H1 (cell line): Measurements from ENCODE around the gene CAPN14. TPM values are rescaled to one million over a fixed set of nuclear protein-coding genes. Genes with fewer than 3 reads are reported as not detected.

ENCODE experiments used
- CTCF ChIA-PET: fragments of 300-600 bp; sonication (Branson Sonifier 250); formaldehyde crosslinking; loops from one replicate; lab custom pipeline; 2021; ENCODE audit not compliant: partially characterized antibody; lab: Charles Lee
- POLR2A ChIA-PET: fragments of 300-600 bp; sonication (Branson Sonifier 250); formaldehyde crosslinking; loops from one replicate; lab custom pipeline; 2021; ENCODE audit warnings: inconsistent platforms; ENCODE audit not compliant: partially characterized antibody; lab: Charles Lee
- DNase-seq, 2 experiments: peaks; one replicate each; pipeline versions ENCODE4 v3.0.0 to v3.0.0-alpha.2; 2010 to 2022; ENCODE audit warnings: low spot score in 2 of 2, low read depth in 1 of 2, mixed read lengths in 1 of 2
- FAIRE-seq: peaks from 2 replicates; lab custom pipeline; 2011; peaks lifted over from hg19 to GRCh38; lab: Jason Lieb, UNC
- H2AFZ ChIP-seq: 2 replicates; pipeline ENCODE4 v1.8.1; 2012; ENCODE audit warnings: low read length, inconsistent platforms
- H2AK5ac ChIP-seq: 2 replicates; pipeline ENCODE4 v1.6.1; 2013; ENCODE audit warnings: low read depth, low read length
- H2BK120ac ChIP-seq: replicated peaks from 2 replicates; pipeline ENCODE3; 2013; ENCODE audit warnings: low read depth, low read length, inconsistent platforms
- H2BK12ac ChIP-seq: 2 replicates; pipeline ENCODE4 v1.6.1; 2013; ENCODE audit warnings: low read depth, low read length
- H2BK15ac ChIP-seq: 2 replicates; pipeline ENCODE4 v1.6.1; 2013; ENCODE audit warnings: low read length
- H2BK20ac ChIP-seq: 2 replicates; pipeline ENCODE4 v1.6.1; 2013; ENCODE audit warnings: low read length
- H2BK5ac ChIP-seq: 2 replicates; pipeline ENCODE4 v1.6.1; 2013; ENCODE audit warnings: low read depth, low read length
- H3K14ac ChIP-seq: 2 replicates; pipeline ENCODE4 v1.6.1; 2013; ENCODE audit warnings: inconsistent platforms; ENCODE audit not compliant: insufficient read length
- H3K18ac ChIP-seq: 2 replicates; pipeline ENCODE4 v1.6.1; 2013; ENCODE audit warnings: low read length; ENCODE audit errors: extremely low read depth
- H3K23ac ChIP-seq: 2 replicates; pipeline ENCODE4 v1.6.1; 2013; ENCODE audit warnings: inconsistent platforms; ENCODE audit not compliant: insufficient read length
- H3K23me2 ChIP-seq: 2 replicates; pipeline ENCODE4 v1.6.1; 2013; ENCODE audit warnings: low read depth, low read length
- H3K27ac ChIP-seq: 2 replicates; pipeline ENCODE4 v1.6.1; 2011; ENCODE audit warnings: low read depth, low read length, inconsistent platforms
- H3K27me3 ChIP-seq, 4 experiments: replicated peaks in 1 of 4; 1 replicate in 1 of 4; 2 replicates in 3 of 4; pipeline versions ENCODE4 v1.6.1 to v1.8.1; 2011 to 2013; ENCODE audit warnings: low read length in 3 of 4, mild to moderate bottlenecking in 3 of 4, inconsistent platforms in 2 of 4, mixed read lengths in 2 of 4, moderate library complexity in 1 of 4; ENCODE audit not compliant: control insufficient read depth in 3 of 4, insufficient read depth in 3 of 4; ENCODE audit errors: extremely low read depth in 1 of 4
- H3K36me3 ChIP-seq, 4 experiments: 2 replicates each; pipeline versions ENCODE4 v1.6.1 to v1.8.1; 2011 to 2013; ENCODE audit warnings: mild to moderate bottlenecking in 4 of 4, low read length in 3 of 4, moderate library complexity in 2 of 4, control low read depth in 1 of 4, inconsistent platforms in 1 of 4; ENCODE audit not compliant: insufficient read depth in 4 of 4, control insufficient read depth in 2 of 4
- H3K4ac ChIP-seq: replicated peaks from 2 replicates; pipeline ENCODE3; 2013; ENCODE audit warnings: low read length, low read depth, mixed read lengths, inconsistent platforms; ENCODE audit not compliant: insufficient read length
- H3K4me1 ChIP-seq, 4 experiments: replicated peaks in 1 of 4; 1 replicate in 1 of 4; 2 replicates in 3 of 4; pipeline versions ENCODE4 v1.6.1 to v1.8.1; 2011 to 2013; ENCODE audit warnings: low read length in 3 of 4, inconsistent platforms in 2 of 4, mixed read lengths in 1 of 4; ENCODE audit not compliant: insufficient read depth in 4 of 4, control insufficient read depth in 3 of 4
- H3K4me2 ChIP-seq, 2 experiments: 2 replicates each; pipeline versions ENCODE4 v1.6.1 to v1.8.1; 2011 to 2013; ENCODE audit warnings: low read depth in 2 of 2, low read length in 2 of 2, control low read depth in 1 of 2, inconsistent platforms in 1 of 2, mild to moderate bottlenecking in 1 of 2; ENCODE audit not compliant: insufficient read depth in 1 of 2
- H3K4me3 ChIP-seq, 4 experiments: fragments of 200-600, 300-600 bp in 1 of 4; sonication (generic), shearing (Covaris generic), sonication (Bioruptor Twin) in 1 of 4; 2 replicates each; pipeline versions ENCODE4 v1.5.1 to v1.8.1; 2011 to 2016; ENCODE audit warnings: low read length in 4 of 4, low read depth in 3 of 4, control low read depth in 2 of 4, inconsistent platforms in 2 of 4, mild to moderate bottlenecking in 2 of 4, mixed read lengths in 1 of 4, moderate library complexity in 1 of 4; ENCODE audit not compliant: insufficient read depth in 2 of 4; ENCODE audit errors: extremely low read depth in 1 of 4
- H3K56ac ChIP-seq: replicated peaks from 2 replicates; pipeline ENCODE3; 2013; ENCODE audit warnings: low read depth, mild to moderate bottlenecking, mixed read lengths, low read length, inconsistent platforms; ENCODE audit not compliant: insufficient read length
- H3K79me1 ChIP-seq: 2 replicates; pipeline ENCODE4 v1.6.1; 2013; ENCODE audit warnings: low read depth, low read length, control low read depth
- H3K79me2 ChIP-seq, 2 experiments: 2 replicates each; pipeline versions ENCODE4 v1.6.1 to v1.8.1; 2012 to 2013; ENCODE audit warnings: low read length in 2 of 2, mild to moderate bottlenecking in 2 of 2, inconsistent platforms in 1 of 2; ENCODE audit not compliant: insufficient read depth in 2 of 2, control insufficient read depth in 1 of 2
- H3K9ac ChIP-seq, 4 experiments: replicated peaks in 1 of 4; 1 replicate in 1 of 4; 2 replicates in 3 of 4; pipeline versions ENCODE4 v1.6.1 to v1.8.1; 2011 to 2013; ENCODE audit warnings: low read depth in 3 of 4, low read length in 3 of 4, control low read depth in 2 of 4, mild to moderate bottlenecking in 2 of 4, moderate library complexity in 2 of 4, inconsistent platforms in 1 of 4; ENCODE audit errors: extremely low read depth in 1 of 4
- H3K9me3 ChIP-seq, 2 experiments: 2 replicates each; pipeline versions ENCODE4 v1.6.1 to v1.8.1; 2012 to 2013; ENCODE audit warnings: mild to moderate bottlenecking in 2 of 2, moderate library complexity in 2 of 2, control low read depth in 1 of 2, inconsistent platforms in 1 of 2, low read depth in 1 of 2, low read length in 1 of 2, mixed read lengths in 1 of 2; ENCODE audit not compliant: insufficient read depth in 2 of 2
- H4K20me1 ChIP-seq, 2 experiments: replicated peaks in 1 of 2; 2 replicates each; pipeline versions ENCODE3 to v1.8.1; 2011 to 2013; ENCODE audit warnings: inconsistent platforms in 2 of 2, low read length in 2 of 2, mild to moderate bottlenecking in 1 of 2; ENCODE audit not compliant: insufficient read depth in 2 of 2, control insufficient read depth in 1 of 2
- H4K5ac ChIP-seq: 2 replicates; pipeline ENCODE4 v1.6.1; 2013; ENCODE audit warnings: low read length, low read depth, mixed read lengths, inconsistent platforms; ENCODE audit not compliant: insufficient read length
- H4K8ac ChIP-seq: 2 replicates; pipeline ENCODE4 v1.8.0; 2013; ENCODE audit warnings: mild to moderate bottlenecking, moderate library complexity, low read length, inconsistent platforms; ENCODE audit not compliant: insufficient read depth; ENCODE audit errors: extremely low read depth
- H4K91ac ChIP-seq: replicated peaks from 2 replicates; pipeline ENCODE3; 2013; ENCODE audit warnings: low read length, mixed read lengths, inconsistent platforms; ENCODE audit not compliant: insufficient read length
- HDAC6 ChIP-seq: IDR thresholded peaks from one replicate; pipeline ENCODE4 v1.7.1; 2012; ENCODE audit warnings: low read depth, mild to moderate bottlenecking, inconsistent platforms, low read length, moderate library complexity
- JUND ChIP-seq: IDR thresholded peaks from 2 replicates; pipeline ENCODE4 v1.6.1; 2011; ENCODE audit warnings: mild to moderate bottlenecking, improper control_type of control experiment, low read length
- POLR2AphosphoS5 ChIP-seq: IDR thresholded peaks from 2 replicates; pipeline ENCODE4 v1.6.1; 2011; ENCODE audit warnings: low read depth, low read length
- POU5F1 ChIP-seq: IDR thresholded peaks from 2 replicates; pipeline ENCODE4 v1.6.1; 2011; ENCODE audit warnings: low read depth, mild to moderate bottlenecking, low read length, moderate library complexity
- TAF7 ChIP-seq: optimal IDR thresholded peaks from 2 replicates; pipeline ENCODE3; 2011; ENCODE audit warnings: low read depth, mild to moderate bottlenecking, inconsistent platforms, low read length, moderate library complexity, borderline replicate concordance
- WGBS, 2 experiments: shearing (Covaris generic) in 1 of 2; methylation state at CpG; one replicate each; pipeline versions ENCODE4 v1.1.6 to v1.1.7; 2013 to 2015; ENCODE audit warnings: low lambda C conversion rate in 2 of 2, mixed read lengths in 2 of 2, inconsistent platforms in 1 of 2, low coverage in 1 of 2, missing lambda C conversion rate in 1 of 2; ENCODE audit not compliant: insufficient replicate concordance in 2 of 2, insufficient coverage in 1 of 2, insufficient read length in 1 of 2; ENCODE audit errors: extremely low coverage in 1 of 2, missing lambda C conversion rate in 1 of 2; 5-methylcytosine and 5-hydroxymethylcytosine counted together
- polyA plus RNA-seq, 7 experiments: library from polyadenylated mRNA; depleted of rRNA in 3 of 7; stranded (reverse) in 5 of 7; unstranded in 2 of 7; fragments of >200 nt in 5 of 7; fragments of 200-250 nt in 2 of 7; gene quantifications; 1 replicate in 5 of 7; 2 replicates in 1 of 7; 4 replicates in 1 of 7; pipeline versions ENCODE4 v1.2.1 to v1.2.3, GENCODE V29; 2011 to 2013; ENCODE audit warnings: missing spikeins in 2 of 7, mixed read lengths in 2 of 7
- total RNA-seq: library from RNA; stranded (reverse); fragmentation: NEBNext Ultra II Directional; extraction: Animal tissue kit (Norgen Biotek cat#: 25700); gene quantifications from 2 replicates; pipeline ENCODE4 v1.2.1, GENCODE V29; 2021

The CAPN14 gene
- total and polyA plus RNA-seq, 2 of the 8 experiments (the other 6 are each of a cell fraction or from before 2014, with no cell fraction given) = 0.07 TPM; not detected in 1

DNA sequence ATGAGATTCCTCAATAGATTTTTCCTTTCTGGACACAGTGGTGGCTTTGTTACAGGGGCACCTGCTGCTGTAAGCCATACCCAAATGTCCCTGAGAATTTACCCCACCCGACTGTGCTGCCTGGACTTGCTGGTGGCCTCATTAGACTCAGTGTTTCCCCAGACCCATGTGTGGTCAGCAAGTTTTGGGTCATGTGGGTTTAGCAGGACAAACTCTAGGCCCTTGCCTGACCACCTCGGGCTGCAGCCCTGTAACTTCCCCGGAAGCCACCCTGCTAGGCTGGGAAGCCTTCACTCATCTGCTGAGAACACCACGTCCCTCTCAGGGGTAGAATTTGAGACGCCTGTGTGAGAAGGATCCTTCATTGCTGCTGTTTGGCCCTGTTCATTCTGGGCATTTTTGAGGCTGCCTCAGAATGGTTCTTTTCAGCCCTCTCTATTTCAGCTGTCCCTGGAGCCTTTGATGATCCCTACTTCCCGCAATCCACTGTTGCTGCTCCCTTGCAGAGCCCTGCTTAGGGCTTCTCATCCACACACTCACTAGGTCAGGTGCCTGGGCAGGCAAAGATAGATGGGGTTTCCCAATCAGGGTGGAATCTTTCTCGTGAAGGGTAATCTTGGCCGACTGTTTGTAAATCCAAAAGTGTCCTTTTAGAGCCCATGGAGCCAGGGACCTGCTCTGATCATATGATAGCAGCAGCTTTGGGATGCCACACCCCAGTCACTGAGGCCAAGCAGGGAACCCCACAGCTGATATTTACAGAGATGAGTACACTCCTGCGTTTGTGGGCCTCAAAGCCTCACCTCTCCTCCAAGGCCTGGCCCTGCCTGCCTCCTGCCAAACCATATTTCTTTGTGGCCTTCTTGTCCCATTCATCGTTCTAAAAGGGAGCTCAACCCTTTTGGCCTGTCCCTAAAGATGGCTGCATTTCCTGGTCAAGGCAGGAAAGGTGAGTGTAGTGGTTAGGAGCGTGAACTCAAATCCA, 23.4 kb upstream of the CAPN14 start:
- H3K27me3 ChIP-seq = no peaks in the 10 kb centered on the region
- H3K9me3 ChIP-seq = no peaks in the 10 kb centered on the region
- H3K56ac ChIP-seq = no peak overlapping the region
- peaks cover 0 to 1% of the 10 kb centered on the region in 2 experiments for H4K20me1 ChIP-seq
- H2AK5ac ChIP-seq = no peak overlapping the region
- H4K91ac ChIP-seq = no peak overlapping the region
- CTCF ChIA-PET = interaction anchor here (1.1 to 1.6 kb wide), 3 partner anchors 13 to 132 kb away, joined by 3 to 4 read pairs (median 3); no protein-coding TSS in a partner anchor
- DNase-seq (no peak), FAIRE-seq (no peak)
- H4K8ac ChIP-seq = no peak overlapping the region
- POLR2A ChIA-PET = no interaction called here
- H3K4me2 ChIP-seq = no peak overlapping the region
- no peak overlapping the region for H3K14ac ChIP-seq
- H3K4ac ChIP-seq = no peak overlapping the region
- no peak overlapping the region for H2BK15ac ChIP-seq
- H4K5ac ChIP-seq = no peak overlapping the region
- no peaks in the 10 kb centered on the region for H3K36me3 ChIP-seq
- TF ChIP-seq HDAC6 = no peak
- TF ChIP-seq JUND = no peak
- TF ChIP-seq POLR2AphosphoS5 = no peak
- no peak for TF ChIP-seq TAF7
- TF ChIP-seq POU5F1 = no peak
- 89% methylated on average over 11 of the region's 11 CpGs; no CpG with 5 or more reads in 1 of the 2 experiments for WGBS, 2 experiments
- H2BK5ac ChIP-seq = no peak overlapping the region
- H2BK120ac ChIP-seq = no peak overlapping the region
- H3K9ac ChIP-seq = no peak overlapping the region
- H3K23me2 ChIP-seq = no peaks in the 10 kb centered on the region
- H3K27ac ChIP-seq = no peak overlapping the region
- H3K79me2 ChIP-seq = no peaks in the 10 kb centered on the region
- no peak overlapping the region for H3K23ac ChIP-seq
- H2BK20ac ChIP-seq = no peak overlapping the region
- H3K4me3 ChIP-seq = no peak overlapping the region
- no peak overlapping the region for H3K18ac ChIP-seq
- no peaks in the 10 kb centered on the region; a peak in 2 of 7 replicates for H3K4me1 ChIP-seq
- H2AFZ ChIP-seq = no peak overlapping the region
- H2BK12ac ChIP-seq = no peak overlapping the region
- no peaks in the 10 kb centered on the region; the same call in 1 of the 2 replicates for H3K79me1 ChIP-seq
